ENCODE results near the gene THADA.

THADA gene

DNA sequence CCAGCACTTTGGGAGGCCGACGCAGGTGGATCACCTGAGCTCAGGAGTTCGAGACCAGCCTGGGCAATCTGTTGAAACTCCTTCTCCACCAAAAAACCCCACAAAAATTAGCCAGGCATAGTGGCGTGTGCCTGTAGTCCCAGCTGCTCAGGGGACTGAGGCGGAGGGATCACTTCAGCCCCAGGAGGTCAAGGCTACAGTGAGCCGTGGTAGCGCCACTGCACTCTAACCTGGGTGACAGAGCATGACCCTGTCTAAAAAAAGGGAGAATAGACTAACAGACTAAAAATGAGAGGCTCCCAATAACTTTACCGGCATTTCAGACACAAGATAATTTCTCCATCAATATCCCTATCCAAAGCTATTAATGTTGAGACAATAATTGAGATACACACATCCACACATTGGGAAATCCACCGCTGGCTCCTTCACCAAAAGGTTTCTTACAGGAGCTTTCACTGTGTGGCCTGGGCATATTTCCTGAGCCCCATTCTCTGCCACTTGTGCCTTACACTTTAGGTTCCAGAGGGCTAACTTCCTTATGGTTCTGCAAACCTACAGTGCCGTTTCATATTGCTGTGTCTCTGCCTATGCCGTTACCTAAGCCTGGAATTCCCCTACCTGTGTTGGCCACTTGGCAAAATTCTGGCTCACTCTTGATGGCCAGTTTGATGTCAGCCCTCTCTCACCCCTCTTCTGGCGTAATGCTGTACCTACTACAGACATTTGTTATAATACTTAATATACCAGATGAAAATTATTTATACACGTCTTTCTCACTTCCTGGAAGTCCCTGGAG lies 253.7 kb downstream of the THADA start:
- no peak for DNase-seq

DNA sequence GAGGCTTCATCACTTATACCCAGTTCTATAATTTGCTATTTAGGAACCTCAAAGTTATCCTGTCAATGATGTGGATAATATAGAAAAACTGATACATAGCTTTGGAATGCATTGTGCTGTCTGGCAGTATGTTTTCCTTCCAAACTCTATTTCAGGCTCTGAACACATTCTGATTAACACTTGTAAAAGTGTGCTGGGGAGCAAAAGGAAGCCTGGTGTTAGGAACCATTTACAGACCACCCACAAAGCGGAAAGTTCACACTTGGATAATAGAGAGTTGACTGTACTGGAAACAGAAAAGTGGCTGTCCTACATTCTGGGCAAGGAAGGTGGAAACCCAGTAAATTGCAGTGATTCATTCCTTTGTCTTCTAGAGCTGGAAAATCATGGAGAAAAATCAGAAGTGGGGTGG lies 254.9 kb downstream of the THADA start:
- DNase-seq, result no peak

DNA sequence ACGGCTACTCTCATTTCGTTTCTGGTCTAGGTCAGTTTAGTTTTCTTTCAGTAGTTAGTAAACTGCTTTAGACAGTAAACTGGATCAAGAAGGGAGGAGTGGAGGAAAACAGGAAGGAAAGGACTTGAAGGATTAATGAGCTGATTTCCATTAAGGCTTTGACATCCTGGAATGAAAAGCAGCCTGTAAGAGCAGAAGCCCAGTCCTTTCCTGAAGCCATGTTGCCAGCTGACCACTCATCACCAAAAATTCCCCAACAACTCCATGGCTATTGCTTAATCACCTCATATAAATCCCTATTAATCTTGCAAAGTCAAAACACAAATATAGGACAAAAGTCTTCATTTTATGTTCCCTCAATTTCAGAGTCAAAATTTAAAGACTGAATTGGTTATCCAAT lies 255.8 kb downstream of the THADA start:
- no peak for DNase-seq

DNA sequence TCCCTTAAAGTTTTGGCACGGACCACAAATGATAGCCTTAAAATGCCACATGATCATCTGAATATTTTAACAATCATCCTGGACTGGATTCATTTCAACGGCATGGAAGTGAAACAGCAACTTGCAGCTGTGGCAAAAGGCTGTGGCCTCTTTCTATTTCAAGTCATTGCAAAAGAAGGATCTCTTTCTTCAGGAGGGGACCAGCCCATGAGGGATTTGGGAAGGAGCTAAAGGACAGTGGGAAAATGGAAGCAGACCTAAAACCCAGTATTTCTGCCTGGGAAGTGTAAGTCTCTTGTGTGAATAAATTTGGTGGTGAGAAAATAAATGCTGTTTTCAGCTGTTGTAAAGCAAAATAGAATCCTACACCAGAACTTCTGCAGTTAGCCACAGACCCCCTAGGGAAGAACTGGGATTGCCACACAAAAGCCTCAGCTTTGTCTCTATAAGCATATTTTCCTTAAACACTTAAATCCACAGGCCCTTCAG lies 262.1 kb downstream of the THADA start:
- no peak for DNase-seq

DNA sequence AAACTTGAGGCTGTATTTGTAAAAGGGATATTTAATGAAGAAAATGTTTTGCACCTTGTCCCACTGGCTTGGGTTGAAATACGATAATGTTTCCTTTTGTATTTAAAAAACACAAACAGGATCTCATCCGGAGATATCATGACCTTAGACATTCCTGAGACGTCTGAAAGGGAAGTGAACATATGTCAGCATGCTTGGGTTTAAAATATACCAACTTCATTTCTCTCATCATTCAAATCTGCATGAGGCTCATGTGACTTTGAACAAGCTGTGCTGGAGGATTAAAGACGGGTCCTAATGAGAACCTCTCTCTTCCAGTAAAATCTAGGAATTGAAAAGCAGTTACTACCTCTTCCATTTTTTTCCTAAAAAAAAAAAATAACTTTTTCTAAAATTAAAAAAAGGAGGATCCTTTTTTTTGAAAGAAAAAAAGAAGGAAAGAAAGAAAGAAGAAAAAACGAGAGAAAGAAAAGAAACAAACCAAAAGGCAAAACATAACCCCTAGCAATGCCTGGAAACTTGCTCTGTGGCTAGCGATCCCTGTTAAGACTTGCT lies 262.7 kb downstream of the THADA start:
- DNase-seq, result no peak

DNA sequence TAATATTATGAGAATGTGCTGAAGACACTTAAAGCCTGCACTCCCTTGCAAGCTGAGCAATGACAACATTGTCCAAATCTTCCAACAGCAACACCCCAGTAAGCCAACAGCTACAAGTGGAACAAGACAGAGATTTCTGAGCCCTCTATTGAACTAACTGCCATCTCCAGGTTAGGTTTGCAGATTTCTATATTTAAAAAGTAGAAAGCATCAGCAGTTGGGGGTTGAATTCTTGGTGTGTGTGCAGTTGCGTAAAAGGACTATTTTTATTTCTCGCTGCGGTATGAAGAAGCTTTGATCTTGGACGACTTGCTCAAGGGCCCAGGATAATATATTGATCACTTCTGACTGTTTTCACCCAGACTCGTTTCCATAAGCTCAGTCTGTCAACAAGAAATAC lies 263.2 kb downstream of the THADA start:
- no peak for DNase-seq

DNA sequence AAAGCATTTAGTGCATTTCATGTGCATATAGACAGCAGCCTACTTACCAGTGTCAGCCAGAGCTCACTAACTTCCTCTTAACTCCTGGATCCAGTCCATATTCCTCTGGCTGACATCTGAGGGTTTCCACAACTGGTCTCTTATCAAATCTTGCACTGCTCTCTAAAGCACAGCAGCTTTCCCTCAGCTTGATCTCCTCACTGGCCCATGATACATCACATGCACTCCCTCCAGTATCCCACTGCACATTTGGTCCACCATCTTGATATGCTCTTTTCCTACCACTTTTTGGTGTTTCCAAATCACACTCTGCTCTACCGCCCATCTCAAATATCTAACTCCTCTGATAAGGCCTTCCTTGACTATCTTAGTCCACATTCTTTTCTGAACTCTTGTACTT lies 264.4 kb downstream of the THADA start:
- no peak for DNase-seq

DNA sequence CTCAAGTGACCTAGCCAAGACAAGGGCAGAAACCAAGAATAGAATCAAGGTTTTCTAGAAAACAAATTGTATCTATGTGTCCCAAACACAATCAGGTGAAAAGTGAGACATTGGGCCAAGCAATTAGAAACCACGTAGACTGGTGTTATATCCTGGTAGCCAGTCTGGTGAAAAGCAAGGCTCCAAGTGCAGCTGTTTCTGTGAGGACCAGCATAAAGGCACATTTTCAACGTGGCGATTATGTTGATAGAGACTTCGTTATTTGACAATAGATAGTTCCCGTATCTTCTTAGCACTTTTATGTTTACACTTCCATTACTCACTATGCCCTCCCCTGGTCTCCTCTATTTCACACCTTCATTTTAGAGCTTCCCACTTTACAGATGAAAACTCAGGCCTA lies 266.2 kb downstream of the THADA start:
- peak in 1 of 2 experiments; percentile 12 for DNase-seq

DNA sequence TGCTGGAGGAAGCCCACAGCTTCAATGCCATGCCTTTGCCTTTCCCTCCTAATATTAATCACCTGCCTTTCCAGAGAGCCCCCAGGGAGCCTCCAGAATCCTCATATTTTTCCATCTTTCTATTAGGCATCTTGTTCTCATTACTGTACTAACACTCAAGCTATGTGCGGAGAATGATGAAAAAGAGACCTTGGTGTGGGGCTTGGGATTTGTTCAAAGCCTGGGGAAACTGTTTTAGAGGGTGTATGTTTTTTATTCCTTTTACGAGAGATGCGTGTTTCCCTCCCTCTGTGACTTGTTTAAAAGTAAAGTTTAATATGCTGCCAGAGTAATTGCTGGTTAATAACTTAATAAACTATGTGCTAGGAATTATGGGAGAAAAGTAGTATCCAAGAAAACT lies 267.0 kb downstream of the THADA start:
- no peak for DNase-seq

DNA sequence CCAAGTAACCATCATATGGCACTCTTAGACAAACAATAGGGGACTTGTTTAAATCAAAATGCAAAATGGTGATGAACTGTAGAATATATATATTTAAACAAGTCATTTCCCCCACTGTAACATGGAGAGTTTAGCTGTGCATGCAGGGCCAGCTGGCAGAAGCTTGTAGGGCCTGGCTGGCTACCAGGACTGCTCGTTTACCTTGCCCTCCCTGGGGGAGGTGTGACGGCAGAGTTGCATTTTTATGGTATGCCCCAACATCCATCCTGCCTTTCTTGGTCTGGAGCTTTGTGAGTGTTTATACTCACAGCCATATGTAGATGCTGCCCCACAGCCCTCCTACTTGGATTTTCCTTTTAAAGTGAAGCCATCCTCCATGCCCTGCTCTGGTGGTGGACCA lies 267.7 kb downstream of the THADA start:
- peak; percentile 83 to 89 for DNase-seq

DNA sequence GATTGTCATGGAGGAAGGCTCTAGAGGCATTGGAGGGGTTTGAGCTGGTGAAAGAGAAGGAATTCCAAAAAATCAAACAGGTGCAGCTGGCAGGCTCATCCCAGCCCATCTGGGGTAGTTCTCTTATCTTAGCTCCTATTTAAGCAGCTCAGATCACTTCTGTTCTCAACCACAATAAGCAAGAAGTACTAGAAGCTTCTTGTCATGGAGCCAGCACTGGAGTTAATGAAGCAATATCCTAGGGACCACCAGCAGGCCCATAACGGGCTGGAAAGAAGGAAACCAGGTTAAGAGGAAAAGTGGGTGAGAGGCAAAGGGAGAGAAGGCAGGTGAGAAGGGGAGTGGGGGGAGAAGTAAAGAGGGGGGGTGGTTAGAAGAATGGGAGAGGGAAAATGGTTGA lies 268.7 kb downstream of the THADA start:
- no peak for DNase-seq

DNA sequence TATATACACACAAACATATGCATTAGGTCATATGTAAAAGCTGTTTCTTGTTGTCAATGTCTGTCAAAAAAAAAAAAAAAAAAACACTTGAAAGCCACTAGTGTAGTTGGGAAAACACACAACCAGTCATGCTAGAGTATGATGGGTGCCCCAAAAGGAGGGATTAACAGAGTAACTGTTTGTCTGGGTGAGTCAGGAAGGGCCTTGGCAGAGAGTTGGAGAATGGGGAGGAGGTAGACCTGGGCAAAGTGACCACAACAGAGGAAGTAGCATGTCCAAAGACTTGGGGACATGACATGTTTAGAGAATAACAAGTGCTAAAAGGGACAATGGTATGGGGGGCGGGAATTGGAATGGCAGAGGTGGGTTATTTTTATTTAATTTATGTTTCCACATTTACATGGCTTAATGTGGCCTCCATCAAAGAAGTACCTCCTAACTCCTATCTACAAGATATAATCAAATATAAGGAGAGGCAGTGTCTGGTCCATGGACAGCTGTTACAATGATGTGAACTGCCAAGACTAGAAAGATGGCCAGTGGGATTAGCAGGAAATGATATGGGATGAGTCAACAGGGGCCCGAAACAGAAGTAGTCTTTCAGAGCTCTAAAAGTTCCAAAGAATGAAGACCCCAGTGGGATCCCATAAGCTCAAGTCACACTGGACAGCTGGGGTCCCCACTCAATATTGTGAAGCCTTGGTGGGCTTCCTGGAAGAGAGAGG lies 269.6 kb downstream of the THADA start:
- no peak for DNase-seq

DNA sequence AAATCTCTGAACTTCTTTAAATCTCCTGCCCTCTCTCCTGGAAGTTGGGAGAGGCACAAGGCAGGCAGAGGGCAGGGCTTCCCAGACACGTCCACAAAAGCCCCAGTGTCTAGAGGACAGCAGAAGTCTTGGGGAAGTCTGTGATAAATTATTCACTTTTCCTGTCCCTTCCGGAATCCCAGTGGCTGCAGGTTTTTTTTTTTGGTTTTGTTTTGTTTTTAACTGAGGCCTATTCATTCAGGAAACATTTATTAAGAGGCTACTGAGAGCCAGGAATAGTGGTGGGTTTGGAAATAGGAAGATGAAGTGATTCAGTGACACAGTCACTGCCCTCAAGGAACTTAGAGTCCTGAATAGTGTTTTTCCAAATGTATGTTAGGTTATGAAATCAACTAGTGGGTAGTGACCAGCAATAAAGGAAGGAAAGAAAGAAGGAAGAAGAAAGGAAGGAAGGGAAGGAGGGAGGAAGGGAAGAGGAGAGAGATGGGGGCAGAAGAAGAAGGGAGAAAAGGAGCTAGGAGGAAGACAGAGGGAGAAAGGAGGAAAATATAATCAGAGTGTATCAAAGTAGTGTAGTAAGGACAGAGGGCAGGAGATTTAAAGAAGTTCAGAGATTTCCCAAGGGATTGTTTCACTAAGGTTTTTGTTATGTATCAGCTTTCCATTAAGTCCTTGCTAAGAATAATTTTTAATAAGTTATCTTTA lies 270.6 kb downstream of the THADA start:
- no peak for DNase-seq

DNA sequence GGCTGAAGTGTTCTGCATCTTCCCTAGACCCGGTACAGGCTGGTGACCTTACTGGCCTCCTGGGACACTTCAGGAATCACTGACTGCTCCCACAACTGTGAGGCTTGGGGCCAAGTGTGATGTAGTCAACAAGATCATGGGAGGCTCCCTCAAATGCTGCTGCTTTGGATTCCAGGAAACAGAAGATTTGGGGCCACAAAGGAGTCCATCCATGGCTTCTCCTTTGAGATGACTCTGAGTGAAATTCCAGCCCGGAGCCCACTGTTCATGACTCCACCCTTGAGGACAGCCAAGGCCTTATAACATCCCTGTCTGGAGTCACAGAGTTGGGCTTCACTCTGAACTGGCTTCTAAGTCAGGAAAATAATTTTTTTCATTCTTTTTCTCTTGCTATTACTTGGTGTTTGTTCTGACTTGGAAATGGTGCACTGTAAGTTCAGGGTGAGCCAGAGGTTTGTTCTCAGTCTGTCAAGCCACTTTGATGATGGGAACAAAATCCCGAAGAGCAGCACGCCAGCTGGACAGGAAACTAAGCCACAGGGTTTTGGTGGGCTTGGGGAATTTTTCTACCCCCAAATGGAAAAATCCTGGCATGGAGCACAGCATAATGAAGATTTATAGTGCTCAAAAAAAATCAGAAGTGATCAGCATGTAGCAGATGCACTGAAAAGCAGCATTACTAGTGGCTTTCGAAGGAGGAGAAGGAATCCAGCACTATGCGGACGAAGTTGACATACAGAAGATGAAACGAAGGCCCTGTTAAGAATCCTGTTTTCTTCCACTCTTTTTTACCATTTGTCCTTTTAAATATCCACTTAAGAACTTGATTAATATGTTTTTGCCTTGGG lies 271.4 kb downstream of the THADA start:
- DNase-seq, result no peak

DNA sequence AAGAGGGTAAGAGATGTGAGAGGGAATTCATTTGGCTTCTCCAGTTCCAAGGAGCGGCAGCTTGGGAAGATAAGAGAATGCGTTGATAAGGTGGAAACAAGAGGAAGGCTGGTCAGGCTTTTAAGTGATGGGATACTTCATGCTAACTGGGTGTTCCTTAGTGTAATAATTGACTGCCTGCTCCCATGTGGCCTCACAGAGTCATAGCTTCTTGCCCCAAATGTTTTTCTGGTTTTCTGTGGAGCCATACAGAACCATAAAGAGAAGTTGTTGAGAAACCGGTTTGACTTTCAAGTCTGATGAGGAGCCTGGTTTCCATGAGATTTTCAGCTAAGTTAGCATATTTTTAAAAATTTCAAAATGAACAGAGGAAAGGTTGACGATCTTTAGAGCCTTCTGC lies 272.0 kb downstream of the THADA start:
- no peak for DNase-seq

DNA sequence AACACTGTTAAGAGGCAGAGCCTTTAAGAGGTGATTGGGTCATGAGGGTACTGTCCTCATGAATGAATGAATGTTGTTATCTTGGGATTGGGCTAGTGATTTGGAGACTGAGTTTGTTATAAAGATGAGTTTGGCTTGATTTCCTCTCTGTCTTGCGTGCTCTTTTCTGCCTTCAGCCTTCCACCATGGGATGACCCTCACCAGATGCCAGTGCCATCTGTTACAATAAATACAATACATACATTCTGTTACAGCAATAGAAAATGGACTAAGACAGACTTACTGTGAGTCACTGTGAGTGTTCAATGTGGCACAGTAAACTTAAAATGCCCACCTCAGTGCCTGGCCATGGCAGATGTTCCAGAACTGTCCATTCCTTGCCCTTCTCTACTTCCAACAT lies 274.4 kb downstream of the THADA start:
- no peak for DNase-seq

DNA sequence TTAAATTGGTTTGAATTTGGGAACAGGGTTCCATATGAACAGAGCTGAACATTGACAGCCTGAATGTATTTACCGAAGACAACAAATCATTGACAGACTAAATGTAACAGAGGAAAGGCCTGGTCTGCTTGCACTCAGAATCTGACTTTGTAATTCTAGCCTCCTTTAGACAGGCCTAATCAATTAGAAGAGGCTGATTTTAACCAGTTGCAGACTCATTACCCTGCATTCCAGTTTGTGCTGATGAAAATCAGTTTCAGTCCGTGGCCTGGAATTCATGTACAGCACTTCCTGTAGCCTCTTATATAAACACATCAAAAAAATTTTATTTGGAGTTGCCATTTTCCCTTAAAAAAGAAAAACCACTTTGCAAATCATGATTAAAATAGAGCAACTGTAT lies 276.3 kb downstream of the THADA start:
- DNase-seq, result no peak

DNA sequence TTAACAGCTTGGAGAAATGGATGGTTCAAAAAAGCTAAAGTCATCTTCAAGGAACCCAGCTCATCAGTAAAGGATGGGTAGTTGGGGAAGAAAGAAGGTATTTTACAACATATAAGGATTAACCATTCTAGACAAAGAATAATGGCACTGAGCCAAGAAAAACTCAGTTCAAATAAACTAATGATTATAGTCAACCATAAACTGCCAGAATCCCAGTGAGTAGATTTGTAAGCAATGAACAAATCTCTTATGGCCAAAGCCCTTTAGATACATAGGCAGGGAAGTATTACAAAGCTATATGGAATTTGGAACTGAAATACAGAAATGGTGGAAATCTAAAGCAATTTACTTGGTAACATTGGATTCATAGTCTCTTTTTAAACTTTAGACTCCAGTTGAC lies 277.0 kb downstream of the THADA start:
- DNase-seq, result no peak

DNA sequence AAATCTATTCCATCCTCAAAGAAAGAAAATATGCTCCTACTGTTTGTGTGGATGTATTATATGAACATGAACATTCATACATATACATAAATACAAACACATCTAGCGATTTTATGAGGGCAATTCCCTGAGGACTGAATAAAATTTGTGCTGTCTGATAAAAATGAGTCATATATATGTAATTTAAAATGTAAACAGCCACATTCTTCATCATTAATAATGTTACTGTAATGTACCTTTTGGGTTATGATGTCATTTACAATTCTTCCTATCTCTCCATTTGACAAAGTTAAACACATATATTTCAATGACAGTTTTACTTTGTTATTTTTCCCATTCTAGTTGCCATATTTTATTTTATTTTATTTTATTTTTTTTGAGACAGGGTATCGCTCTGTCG lies 278.2 kb downstream of the THADA start:
- no peak for DNase-seq

DNA sequence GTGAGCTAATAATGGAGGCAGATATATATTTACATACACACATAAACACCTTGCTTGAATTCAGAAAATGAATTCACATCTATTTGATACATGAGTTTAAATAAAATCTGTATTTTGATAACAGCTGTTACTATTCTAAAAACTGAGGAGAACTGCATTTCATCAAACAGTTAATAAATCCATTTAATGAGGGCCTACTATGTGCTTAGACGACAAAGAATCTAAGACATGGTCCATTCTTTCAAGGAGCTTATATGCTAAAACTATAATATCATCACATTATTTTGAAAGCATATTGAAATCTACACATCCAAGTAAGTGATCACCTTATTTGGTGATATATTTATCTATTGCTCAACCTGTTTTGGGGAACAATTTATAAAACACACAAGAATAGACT lies 278.6 kb downstream of the THADA start:
- no peak for DNase-seq

DNA sequence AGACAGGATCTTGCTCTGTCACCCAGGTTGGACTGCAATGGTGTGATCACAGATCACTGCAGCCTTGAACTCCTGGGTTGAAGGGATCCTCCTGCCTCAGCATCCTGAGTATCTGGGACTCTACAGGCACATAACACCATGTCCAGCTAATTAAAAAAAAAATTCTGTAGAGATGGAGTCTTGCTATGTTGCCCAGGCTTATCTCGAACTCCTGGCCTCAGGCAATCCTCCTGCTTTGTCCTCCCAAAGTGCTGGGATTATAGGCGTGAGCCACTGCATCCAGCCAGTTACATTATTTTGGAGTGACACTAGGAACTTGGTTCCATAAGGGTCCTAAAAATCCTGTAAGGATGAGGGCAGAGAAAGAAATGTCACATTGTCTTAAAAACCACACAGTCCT lies 280.4 kb downstream of the THADA start:
- no peak for DNase-seq

DNA sequence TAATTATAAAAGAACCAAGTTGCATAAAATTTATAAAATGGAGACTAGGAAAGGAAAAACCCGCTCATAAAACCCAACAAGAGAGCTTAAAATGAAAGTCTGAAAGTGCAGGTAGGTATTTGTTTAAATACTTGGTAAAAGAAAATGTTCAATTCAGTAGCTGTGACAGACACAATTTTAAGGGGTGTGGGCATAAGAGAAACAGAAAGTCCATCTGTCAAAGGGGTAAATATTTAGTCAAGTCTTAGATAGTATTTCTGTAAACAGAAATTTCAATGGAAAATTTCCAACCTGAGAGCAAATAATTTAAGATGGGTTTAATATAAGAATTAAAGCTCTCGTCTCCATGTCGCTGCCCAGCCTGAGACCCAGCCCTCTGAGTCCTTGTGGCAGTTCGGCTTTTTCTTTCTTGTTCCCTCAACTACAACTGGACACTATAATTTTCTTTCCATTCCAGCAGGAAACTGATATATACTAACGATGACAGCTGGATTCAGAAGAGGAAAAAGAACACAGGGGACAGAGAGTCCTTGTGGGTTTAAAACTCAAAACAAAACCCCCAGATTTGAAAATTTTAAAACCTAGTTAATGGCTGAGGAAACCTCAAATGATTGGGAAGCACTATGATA lies 281.4 kb downstream of the THADA start:
- DNase-seq, result no peak

Data from NCI-H2081 (cell line).